ENCODE data around the gene GABRR2. TPM values are rescaled to one million over a fixed set of nuclear protein-coding genes. Genes with fewer than 3 reads are reported as not detected.
"Not testable (repeated sequence)": the region's sequence is repeated elsewhere in the genome, so short reads cannot be mapped to it uniquely, and the experiment has no call there.

The GABRR2 gene
- total RNA-seq, 1 experiment from 2014 or later, result 0.36 TPM

- Histone ChIP-seq H3K27me3 (ENCODE audit: low read length) (no peaks in the 10 kb centered on the region), H3K4me1 (ENCODE audit: insufficient read depth, low read length) (peaks cover 26% of the 10 kb centered on the region), H4K20me1 (ENCODE audit: low read length) (no peaks in the 10 kb centered on the region), H3K9me2 (replicated peaks; ENCODE audit: low read length) (no peaks in the 10 kb centered on the region), H3K9ac (ENCODE audit: low read length) (peak overlapping the region; percentile 57), H2AFZ (ENCODE audit: low read length) (no peak overlapping the region), H3K27ac (ENCODE audit: low read length) (peak overlapping the region; percentile 90), H3K36me3 (ENCODE audit: low read depth, low read length) (no peaks in the 10 kb centered on the region), H3K9me3 (ENCODE audit: low read length) (no peaks in the 10 kb centered on the region), H3F3A (ENCODE audit: low read length, unreplicated experiment) (no peaks in the 10 kb centered on the region), H3K79me2 (ENCODE audit: low read length) (no peaks in the 10 kb centered on the region), H3K4me2 (ENCODE audit: low read length) (peak overlapping the region; percentile 73), H3K4me3 (ENCODE audit: low read length) (peak overlapping the region; percentile 55; the same call in 1 of the 2 replicates)
- POLR2A ChIA-PET (ENCODE audit: unreplicated experiment), result no interaction called here
- DNase-seq, result peak; percentile 94
- ATAC-seq, result peak; percentile 89
- intact Hi-C loops (cut with micrococcal nuclease), result loop anchor here (1.0 kb wide), 1 partner anchor 54 kb away; the partner anchor contains the start of gene UBE2J1
- CTCF ChIA-PET, result interaction anchor here (0.6 kb wide), 1 partner anchor 68 kb away, joined by 5 read pairs; no protein-coding TSS in a partner anchor
- no TSS peak for BruUV-seq (replicated peaks)
- TF ChIP-seq EZH2 (IDR thresholded peaks at IDR 0.05; ENCODE audit: low read length, unreplicated experiment) (no peak), EZH2phosphoT487 (IDR thresholded peaks at IDR 0.05; ENCODE audit: borderline replicate concordance, low read length) (no peak), CTCF (conservative IDR thresholded peaks at IDR 0.05; ENCODE audit: low read depth, low read length) (no peak)
These were observed 17.3 kb downstream of the GABRR2 start for GRCh38 chr6:89297695-89298351.

GRCh38 chr6:89295981-89296380 lies 19.1 kb downstream of the GABRR2 start:
- BruUV-seq (replicated peaks), result no TSS peak
- CTCF ChIA-PET, result no interaction called here

GRCh38 chr6:89295116-89295515 lies 20.0 kb downstream of the GABRR2 start:
- intact Hi-C loops (cut with micrococcal nuclease); POLR2A ChIA-PET (ENCODE audit: unreplicated experiment); H3F3A ChIP-seq (ENCODE audit: low read length, unreplicated experiment): not testable (repeated sequence)

More at GRCh38 chr6:89295981-89296380, 19.1 kb downstream of the GABRR2 start:
- Histone ChIP-seq H3K79me2 (ENCODE audit: low read length) (no peaks in the 10 kb centered on the region), H3K4me1 (ENCODE audit: insufficient read depth, low read length) (peaks cover 26% of the 10 kb centered on the region), H3K9me2 (replicated peaks; ENCODE audit: low read length) (no peaks in the 10 kb centered on the region), H3K9me3 (ENCODE audit: low read length) (no peaks in the 10 kb centered on the region), H3K27ac (ENCODE audit: low read length) (no peak overlapping the region), H3K36me3 (ENCODE audit: low read depth, low read length) (no peaks in the 10 kb centered on the region), H3K27me3 (ENCODE audit: low read length) (no peaks in the 10 kb centered on the region), H3K4me2 (ENCODE audit: low read length) (no peak overlapping the region), H3F3A (ENCODE audit: low read length, unreplicated experiment) (no peaks in the 10 kb centered on the region), H3K4me3 (ENCODE audit: low read length) (no peak overlapping the region), H3K9ac (ENCODE audit: low read length) (no peak overlapping the region), H2AFZ (ENCODE audit: low read length) (no peak overlapping the region), H4K20me1 (ENCODE audit: low read length) (no peaks in the 10 kb centered on the region)
- POLR2A ChIA-PET (ENCODE audit: unreplicated experiment), result no interaction called here
- no peak for DNase-seq
- ATAC-seq, result no peak
- no peak for TF ChIP-seq CTCF (conservative IDR thresholded peaks at IDR 0.05; ENCODE audit: low read depth, low read length)
- no peak for TF ChIP-seq EZH2phosphoT487 (IDR thresholded peaks at IDR 0.05; ENCODE audit: borderline replicate concordance, low read length)
- TF ChIP-seq EZH2 (IDR thresholded peaks at IDR 0.05; ENCODE audit: low read length, unreplicated experiment), result no peak
- intact Hi-C loops (cut with micrococcal nuclease), result no loop called here

More at GRCh38 chr6:89295116-89295515, 20.0 kb downstream of the GABRR2 start:
- H3K27ac ChIP-seq (ENCODE audit: low read length); ATAC-seq; H4K20me1 ChIP-seq (ENCODE audit: low read length); CTCF ChIA-PET; H3K9me2 ChIP-seq (replicated peaks; ENCODE audit: low read length); DNase-seq; H2AFZ ChIP-seq (ENCODE audit: low read length); H3K9ac ChIP-seq (ENCODE audit: low read length); H3K27me3 ChIP-seq (ENCODE audit: low read length); H3K4me2 ChIP-seq (ENCODE audit: low read length); BruUV-seq (replicated peaks); H3K36me3 ChIP-seq (ENCODE audit: low read depth, low read length); H3K4me3 ChIP-seq (ENCODE audit: low read length); H3K9me3 ChIP-seq (ENCODE audit: low read length); H3K79me2 ChIP-seq (ENCODE audit: low read length): not testable (repeated sequence)
- H3K4me1 ChIP-seq (ENCODE audit: insufficient read depth, low read length), result peaks cover 26% of the 10 kb centered on the region
